GM21526 (cell line): ENCODE data around the gene EVPL.
"Not testable (repeated sequence)": the region's sequence is repeated elsewhere in the genome, so short reads cannot be mapped to it uniquely, and the experiment has no call there.

Experiments
- ATAC-seq: cut with Tn5 transposase; IDR thresholded peaks from one replicate; pipeline ENCODE4 v1.9.1; 2021; ENCODE audit warnings: moderate library complexity; ENCODE audit not compliant: unreplicated experiment, low FRiP score

The EVPL gene

DNA sequence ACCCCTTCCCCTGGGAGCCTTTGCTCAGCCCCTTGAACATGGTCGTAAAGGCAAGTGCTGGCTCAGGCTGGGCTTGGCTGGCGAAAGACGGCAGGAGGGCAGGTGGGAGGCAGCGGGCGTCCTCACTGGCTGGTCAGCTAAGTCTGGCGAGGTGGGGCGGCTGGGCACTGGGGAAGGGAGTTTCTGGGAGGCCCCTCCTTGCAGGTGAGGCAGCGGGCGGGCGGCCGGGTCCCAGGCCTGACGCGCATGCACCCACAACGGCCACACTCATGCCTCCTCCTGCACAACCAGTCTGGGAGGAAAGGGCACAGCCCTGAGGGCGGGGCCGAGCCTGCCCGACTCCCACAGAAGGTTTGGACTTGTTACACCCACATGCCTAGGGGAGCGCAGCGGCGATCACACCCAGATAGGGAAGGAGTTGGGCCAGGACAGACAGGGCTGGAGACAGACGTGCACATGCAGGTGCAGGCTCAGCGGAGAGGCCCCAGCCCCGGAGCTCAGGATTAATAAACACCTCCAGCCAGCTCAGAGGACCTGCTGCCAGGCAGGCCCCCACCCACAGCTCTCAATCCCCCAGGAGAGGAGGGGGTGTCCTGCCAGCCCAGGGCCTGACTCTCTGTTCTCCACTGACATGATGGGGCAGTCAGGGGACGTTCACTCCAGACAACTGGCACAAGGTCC is at the start of gene EVPL:
TSS of gene EVPL (minus strand) at position 148 of the 681 bp plus-strand sequence. CDS start at position 40, 108 bp downstream.
- ATAC-seq: no peak

DNA sequence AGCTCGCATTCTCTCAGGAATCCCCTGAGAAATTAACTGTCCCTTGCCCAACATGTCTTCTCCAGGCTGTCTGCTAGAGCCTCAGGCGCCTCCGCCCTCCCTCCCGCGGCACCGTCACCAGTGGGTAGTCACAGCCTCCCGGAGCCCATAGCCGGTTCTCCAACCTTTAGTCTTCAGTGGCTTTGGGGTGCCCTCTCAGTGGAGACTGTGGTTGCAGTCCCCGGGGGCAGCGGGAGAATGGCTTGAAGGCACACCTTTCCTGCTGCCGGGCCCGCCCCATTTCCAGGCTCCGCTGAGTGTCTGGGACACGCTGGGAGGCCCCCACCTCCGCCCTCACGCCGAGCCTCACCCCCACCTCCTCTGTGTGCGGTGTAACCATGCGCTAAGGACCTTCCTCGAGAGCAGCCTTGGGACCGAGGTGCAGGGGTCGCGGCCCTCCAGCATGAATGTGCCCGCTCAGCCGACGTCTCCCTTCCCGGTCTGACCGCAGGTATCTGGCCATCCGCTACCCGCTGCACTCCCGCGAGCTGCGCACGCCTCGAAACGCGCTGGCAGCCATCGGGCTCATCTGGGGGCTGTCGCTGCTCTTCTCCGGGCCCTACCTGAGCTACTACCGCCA is 49.1 kb upstream of the EVPL start:
- no peak for ATAC-seq

DNA sequence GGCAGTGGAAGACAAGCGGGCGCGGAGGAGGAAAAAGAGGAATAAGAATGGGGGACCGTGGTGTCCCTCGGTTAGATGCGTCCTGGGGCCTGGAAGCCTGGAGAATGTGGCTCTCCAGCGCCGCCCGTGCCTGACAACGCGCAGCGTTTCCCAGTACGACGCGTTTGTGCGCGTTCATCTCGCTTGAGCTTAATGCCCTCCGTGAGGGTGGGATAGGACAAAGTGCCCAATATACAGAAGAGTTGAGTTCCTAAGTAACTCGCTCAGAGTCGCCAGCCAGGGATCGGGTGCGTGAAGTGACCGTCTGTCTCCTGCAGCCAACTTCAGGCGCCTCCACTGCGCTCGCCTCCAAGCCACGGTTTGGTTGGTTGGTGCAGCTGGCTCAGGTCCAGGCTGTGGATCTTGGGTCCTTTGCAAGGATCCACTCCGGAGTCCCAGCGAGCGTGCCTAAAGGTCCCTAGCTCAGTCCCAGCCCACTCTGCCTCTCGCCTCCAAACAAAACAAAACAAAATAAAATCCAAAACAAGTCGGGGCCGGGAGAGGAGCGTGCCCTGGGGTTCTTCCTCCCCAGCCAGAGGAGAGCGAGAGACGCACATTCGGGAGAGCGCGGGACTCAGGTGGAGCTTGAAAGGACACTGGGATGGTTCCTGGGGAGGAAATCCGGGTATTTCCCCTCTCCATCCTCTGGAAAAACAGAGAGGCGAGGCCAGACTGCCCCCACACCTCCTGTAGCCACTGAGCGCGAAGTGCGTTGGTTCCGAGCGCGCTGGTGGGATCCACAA is 48.4 kb upstream of the EVPL start:
- no peak for ATAC-seq

DNA sequence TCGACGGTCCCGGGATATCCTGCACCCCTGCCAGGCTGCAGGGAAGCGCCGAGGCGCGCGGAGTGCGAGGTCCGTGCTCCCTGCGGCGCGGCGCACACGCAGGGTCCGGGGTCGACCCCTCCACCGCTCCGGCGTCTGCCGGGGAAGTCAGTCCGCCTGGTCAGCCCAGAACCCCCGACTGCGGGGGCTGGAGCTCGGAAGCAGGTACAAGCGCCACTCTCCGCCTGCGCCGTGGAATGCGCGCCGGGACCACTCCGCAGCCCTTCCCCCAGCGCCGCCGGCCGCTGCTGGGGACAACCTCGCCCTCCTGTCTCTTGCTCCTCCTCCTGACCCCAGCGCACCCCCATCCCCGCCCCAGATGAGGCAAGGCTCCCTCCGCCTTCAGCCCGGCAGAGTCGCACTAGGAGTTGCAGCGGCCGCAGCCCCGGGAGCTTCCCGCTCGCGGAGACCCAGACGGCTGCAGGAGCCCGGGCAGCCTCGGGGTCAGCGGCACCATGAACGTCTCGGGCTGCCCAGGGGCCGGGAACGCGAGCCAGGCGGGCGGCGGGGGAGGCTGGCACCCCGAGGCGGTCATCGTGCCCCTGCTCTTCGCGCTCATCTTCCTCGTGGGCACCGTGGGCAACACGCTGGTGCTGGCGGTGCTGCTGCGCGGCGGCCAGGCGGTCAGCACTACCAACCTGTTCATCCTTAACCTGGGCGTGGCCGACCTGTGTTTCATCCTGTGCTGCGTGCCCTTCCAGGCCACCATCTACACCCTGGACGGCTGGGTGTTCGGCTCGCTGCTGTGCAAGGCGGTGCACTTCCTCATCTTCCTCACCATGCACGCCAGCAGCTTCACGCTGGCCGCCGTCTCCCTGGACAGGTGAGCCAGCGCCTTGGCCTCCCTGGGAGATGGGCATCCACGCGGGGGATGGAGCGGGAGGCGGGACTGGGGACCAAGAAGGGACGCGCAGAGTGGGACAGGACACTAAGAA is 47.6 kb upstream of the EVPL start, which contains the start of gene GALR2:
TSS of gene GALR2 (plus strand) at position 392 of the 974 bp plus-strand sequence. CDS start at position 495, 103 bp downstream.
- ATAC-seq: no peak

DNA sequence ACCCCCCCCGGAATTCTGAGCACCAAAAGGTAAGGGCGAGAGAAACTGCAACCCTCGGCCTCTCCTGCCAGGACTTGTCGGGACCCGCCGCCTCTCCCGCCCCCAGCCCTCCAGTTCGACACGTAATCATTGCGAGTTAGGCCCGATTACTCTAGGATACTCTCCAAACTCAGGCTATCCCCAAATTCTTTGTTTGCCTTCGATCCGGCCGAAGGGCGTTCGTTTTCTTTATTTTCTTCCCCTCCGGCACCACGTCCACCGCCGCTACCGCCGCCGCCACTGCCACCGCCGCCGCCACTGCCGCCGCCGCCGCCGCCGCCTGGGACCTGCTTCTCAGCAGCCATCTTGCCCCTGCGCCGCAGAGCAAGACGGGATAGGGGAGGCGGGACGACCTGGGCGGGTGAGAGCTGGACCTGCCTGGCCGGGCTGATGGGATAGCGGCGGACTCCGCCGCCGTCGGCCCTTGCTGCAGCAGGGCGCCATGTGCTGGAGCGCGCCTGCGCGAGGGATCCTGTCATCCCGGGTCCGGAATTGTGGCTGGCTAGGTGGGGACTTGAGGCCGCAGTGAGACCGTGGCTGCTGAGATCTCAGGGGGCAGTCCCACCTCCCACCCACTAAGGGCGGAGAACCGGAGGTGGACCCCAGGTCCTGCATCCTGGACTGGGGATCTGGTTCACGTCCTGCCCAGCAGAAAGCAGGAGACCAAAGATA is 45.2 kb upstream of the EVPL start, which contains the start of gene SRP68:
TSS of gene SRP68 (minus strand) at position 370 of the 711 bp plus-strand sequence. CDS start at position 344, 26 bp downstream.
- peak; percentile 58 for ATAC-seq

DNA sequence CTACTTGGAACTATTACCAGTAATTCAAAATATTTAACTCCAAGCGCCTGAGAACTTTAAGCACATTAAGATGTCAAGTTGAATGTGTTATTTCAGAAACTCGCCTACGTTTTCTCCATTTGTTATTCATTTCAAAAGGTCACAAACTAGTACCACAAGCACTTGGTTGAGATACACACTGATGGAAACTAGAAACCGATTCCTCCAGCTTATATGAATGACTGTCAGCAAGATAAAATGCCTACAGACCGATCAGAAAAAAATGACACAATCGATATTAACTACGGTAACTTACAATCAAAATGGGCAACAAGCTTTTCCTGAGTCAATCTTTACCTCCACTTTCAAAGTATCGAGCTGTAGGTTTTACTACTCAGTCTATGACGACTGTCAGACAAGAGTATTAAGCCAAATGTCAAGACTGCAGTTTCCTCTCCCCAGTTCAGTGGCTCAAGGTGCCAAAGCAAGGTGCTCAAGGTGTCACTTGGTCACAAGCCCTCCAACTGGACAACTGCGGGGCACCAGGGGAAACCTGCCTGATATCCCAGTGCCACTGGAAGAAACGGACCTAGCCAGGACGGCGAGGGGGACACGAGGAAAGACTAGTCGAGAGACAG is 44.5 kb upstream of the EVPL start:
- ATAC-seq: no peak

DNA sequence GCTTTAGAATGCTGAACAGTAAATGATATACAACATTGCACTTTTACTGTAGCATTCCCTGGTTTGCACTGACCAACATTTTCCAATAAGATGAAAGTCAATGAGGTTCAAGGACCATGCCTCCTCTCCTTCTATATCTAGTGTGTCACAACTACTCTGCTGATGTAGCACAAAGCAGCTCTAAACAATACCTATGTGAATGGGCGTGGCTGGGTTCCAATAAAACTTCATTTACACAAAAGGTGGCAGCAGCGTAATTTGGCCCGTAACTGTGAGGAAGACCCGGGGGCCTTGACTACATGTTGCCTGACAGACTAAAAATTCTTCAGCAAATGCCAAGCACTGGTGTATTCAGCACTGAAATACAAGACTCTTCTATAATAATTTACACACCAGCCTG is 38.7 kb upstream of the EVPL start:
- ATAC-seq: no peak

DNA sequence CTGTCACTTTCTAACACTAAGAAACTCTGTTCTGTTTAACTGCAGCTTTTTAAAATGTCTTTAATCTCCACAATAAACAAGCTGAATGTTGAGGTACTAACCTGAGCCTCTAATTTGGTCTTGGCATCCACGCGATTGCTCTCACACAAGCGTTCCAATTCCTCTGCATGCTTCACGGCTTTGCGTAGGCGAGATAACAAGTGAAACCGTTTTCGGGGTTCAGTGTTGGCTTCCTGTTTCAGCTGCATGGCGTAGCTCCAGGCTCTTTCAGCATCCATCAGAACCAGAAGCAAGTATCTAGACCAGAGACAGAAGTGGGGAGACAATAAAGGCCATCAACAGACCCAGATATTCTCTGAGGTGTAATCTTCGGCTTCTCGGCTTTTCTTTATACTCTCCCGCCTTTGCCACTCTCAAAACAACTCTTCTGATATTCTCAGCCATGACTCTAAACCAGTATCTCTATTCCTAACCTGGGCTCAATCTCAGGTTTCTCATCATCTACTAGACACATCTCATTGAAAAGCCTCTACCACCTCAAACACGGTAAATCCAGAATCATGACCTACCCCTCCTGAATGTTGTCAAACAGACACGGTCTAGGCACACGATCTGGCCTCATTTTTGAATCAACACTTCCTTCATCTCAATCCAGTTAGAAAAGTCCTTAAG is 36.9 kb upstream of the EVPL start:
- peak; percentile 50 for ATAC-seq

DNA sequence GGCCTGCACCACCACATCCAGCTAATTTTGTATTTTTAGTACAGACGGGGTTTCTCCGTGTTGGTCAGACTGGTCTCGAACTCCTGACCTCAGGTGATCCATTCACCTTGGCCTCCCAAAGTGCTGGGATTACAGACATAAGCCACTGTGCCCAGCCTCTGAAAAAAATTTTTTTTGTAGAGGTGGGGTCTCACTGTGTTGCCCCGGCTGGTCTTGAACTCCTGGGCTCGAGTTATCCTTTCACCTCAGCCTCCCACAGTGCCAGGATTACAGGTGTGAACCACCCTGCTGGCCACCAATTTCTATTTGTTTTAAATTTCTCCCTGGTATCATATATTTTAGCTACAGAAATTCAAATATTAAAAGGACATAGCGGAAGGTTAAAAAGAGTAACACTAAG is 31.2 kb upstream of the EVPL start:
- ATAC-seq: not testable (repeated sequence)

DNA sequence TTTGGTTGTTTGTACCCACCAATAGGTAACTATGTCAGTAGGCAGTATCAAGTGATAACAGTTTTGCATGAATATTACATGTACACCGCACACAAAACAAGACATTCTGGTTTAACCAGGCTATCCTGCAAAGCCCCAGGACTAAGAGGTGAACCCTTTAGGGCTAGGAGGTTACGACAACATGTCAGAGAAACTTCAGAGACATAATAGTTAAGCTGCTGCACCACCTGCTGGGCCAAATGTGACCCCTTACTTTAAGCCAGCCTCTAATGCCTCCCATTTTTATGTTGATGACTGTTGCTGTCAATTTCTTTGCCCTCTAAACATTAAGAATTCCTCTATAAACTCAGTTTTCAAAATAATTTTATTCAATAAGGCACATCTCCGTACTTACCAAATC is 29.8 kb upstream of the EVPL start:
- ATAC-seq: no peak

DNA sequence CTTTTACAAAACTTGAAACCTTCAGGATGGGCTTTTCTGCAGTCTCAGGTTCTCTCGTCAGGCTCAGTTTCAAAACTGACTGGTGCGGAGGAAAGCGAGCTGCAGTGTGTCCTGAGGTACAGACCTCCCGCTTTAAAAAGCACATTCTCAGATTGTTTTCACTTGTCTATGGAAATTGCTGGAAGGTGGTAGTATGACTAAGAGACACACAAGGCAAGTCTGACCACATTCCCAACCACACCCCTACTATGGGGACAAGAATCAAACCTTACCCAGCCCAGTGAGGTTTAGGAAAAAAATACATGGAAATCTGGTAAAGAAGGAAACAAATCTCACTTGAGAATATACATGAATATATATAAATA is 27.0 kb upstream of the EVPL start:
- ATAC-seq: no peak

DNA sequence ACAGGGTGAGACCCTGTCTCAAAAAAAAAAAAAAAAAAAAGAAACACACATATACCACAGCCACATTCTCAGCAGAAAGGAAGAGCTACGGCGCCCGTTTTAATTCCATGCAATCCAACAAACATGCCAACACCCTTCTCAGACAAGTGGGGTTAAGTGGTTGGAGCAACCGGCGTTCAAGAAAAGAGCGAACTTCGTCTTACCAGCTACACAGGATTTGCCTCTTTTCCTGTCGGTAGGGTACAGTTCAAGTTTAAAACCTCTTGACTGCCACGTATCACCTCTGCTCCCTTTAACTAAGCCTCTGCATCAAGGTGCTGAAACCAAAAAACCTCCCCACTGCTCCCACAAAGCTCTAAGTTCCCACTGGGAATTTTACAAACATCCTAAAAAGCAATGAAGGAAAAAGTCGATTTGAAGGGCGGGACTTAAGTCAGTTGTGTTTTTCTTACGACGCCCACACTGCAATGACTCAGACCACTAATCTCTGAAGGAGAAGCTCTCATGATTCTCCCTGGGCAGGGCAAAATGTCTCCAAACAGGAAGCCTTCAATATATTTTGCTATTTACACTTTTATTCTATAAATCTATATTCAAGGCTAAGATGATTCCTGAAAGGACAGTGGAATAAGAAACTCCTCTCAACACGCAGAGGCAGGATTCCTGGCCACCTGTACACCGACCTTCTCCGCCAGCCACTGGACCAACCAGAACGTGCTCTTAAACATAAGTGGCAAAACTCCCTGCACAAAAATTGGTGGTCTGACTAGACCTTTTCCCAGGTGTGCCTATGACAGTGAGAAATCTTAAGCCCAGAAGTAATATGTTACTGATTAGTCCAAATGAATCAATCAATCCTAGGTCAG is 26.4 kb upstream of the EVPL start:
- ATAC-seq: no peak

DNA sequence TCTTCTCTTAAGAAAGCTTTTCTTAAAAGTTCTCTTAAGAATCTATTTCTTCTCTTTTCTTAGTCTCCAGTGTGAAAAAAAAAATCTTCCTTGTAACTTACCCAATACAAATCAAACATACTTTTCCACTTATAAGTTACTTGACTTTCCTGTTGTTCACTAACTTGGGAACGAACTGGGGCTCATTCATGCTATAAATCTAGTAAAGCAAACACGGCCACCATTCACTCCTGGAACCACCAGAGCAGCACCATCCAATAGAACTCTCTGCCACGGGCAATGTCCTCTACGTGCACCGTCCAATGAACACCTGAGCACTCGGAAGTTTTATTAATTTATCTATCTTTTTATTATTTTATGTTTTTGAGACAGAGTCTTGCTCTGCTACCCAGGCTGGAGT is 24.5 kb upstream of the EVPL start:
- ATAC-seq: no peak

DNA sequence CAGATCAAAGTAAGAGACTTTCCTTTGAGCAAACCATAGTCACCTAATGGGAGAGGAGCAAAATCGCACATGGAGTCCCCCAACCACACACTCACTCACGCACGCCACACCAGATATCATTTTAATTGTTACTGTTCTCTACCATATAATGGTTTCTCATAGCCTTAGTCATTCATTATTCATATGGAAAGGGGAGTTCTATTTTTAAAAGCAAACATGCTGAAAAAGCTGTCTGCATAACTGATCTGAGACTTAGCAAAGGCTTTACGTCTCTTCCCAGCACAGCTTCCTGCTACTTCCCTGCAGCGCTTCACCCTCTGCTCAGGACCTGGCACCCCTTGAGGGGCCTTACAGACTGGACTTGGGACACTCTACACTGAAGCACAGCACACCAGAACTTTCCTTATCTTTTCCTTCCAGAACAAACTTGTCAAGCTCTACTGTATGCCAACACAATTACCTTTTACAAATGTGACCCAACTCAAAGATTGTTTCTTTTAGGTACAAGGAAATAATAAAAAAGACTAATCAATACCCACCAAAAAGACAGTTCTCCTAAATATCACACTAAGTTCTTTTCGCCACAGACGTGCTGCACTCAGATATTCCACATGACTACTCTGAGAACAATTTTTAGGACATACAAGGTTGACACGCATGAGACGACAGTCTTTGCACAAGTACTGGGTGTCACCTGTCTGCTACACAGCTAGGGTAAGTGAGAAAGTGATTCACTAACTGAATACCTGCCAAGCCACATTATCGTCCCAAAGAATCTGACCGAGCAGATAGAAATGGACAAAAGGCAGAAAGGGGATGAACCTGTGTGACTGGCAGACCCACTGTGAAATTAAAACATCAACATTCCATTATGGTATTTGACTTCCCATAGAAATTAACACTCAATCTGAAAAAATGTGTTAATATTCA is 23.7 kb upstream of the EVPL start:
- no peak for ATAC-seq

DNA sequence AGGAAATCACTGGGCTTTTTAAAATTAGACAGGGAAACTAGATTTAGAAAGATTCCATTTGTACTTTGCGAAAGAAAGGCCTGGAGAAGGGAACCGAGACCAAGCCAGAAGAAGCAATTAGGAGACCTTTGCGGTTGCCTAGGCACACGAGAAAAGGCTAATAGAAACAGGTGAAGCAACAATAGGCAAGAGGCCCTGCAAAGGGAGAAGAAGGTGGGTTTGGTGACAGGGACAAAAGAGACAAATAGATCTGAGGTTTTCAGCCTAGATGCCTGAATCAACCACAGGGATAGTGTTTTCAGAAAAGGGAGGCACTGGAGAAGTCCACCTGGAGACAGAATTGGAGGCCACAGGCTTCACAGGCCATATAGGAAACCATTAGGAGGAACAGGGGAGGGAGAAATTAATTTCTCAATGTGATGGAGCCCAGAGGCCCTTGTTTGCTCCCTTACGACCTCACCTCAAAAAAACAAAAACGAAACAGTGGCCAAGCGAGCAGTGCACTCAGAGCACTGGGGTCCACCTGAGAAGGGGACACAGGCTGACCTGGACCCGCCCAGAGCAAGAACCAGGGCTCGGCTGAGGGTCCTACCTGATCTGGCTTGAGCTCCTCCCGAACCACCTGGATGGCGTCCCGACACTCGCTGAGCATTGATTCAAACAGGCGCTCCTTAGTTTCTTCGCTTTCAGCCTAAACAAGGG is 22.9 kb upstream of the EVPL start:
- no peak for ATAC-seq

DNA sequence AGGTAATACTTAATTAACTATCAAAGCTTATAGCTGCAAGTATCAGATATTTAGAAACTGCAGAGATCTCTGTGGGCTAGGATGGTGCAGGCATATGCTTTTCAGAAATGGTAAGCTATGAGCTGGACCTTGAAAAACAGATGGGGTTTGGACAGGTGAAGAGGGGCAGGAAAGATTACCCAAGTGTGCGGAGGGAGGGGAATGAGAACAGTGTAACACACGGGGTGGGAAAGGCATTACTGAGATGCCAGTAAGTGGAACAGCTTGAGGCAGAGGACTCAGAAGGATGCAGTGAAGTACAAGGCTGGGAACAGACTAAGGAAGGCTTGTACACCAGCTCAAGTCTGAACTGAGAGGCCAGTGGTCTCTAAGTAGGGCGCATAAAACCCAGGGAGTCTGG is 22.1 kb upstream of the EVPL start:
- ATAC-seq: no peak
